Activated CD4-positive, alpha-beta T cell treated with anti-CD3 and anti-CD28 coated beads for 4 hours (primary cell): ENCODE measurements around the gene GPC5.
"Not testable (repeated sequence)": the region's sequence is repeated elsewhere in the genome, so short reads cannot be mapped to it uniquely, and the experiment has no call there.

ENCODE experiments used
- DNase-seq, 2 donors: peaks; one replicate each; pipeline ENCODE4 v3.0.0-alpha.2; 2020

Gene GPC5

DNA sequence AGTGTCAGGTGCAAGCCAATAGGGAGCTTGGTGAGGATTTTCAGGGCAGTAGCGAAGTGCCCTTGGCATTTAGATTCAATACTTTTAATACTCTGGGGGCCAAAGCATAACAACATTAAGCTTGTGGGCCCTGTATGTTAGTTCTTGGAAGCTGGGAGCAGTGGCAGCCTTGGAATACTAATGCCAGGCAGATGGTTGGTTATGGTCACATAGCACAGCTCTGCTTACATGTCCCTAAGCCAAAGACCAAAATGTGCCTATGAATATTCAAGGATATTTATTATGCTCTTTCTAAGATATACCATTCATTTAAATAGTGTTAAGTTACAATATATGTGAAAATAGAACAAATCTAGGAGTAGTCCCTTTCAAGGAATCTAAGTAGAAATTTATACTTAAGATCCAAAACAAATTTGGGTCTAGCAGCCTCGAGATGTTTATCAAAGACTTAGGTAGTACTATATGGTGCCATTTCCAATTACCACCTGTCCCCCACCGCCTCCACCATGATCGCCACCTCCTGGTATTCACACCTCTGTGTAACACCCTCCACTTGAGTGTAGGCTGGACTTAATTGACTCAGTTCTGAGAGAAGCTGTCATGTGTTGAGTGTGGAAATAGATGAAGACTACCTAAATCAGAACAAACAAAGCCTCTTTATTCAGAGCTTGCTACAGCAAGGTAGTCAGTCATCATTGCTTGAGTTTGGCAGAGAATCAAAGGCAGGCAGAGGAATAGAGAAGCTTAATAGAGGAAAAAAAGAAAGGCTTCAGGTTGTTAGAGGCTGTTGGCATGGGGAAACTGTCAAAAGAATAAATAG, 261.0 kb downstream of the GPC5 start:
- DNase-seq: no peak

GRCh38 chr13:91660076-91660415, 261.6 kb downstream of the GPC5 start:
- no peak for DNase-seq

DNA sequence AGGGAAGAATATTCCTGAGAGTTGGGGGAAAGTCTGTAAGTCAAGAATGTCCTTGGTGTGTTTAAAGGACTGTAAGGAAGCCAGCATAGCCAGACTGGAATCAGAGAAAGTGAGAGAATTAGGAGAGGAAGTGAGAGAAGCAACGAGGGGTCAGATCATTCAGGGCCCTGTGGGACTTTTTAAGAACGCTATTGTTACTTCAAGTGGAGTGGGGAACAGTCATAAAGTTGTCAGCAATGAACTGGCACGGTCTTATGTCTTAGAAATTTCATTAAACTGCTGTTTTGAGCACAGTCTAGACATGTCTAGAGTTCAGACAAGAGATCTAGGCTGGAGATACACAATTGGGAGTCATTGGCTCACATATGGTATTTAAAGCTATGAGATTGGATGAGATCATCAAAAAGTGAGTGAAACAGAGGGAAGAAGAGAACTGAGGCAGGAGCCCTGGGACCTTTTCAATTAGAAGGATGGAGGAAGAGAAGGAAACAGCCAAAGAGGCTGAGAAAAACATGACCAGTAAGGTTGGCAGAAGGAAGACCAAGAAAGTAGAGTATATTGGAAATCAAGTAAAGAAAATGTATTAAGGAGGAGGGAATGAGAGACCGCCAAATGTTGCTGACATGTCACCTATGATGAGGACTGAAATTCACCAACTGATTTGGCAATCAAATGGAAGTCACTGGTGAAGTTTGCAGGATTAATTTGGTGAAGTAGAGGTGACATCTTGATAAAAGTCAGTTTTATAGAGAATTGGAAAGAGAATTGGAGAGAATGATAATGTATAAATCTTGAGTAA, 263.5 kb downstream of the GPC5 start:
- DNase-seq: no peak

DNA sequence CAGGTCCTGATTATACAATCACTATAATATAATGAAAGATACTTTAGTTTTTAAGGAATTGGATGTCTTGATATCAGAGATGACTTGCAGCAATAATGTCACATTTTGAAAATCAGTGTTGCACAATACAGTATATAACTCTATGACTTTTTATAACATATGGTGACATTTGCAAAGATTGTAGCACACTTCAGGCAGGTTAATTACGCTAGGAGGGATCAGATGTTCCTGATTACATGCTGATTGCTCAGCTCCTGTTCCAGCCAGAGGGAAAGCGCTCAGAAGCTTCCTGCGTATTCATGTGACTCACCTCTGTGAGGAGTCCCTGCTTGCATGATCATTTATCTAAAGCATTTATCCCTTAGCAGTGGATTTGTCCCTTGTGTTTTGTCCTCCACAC, 265.6 kb downstream of the GPC5 start:
- DNase-seq: no peak

GRCh38 chr13:91667486-91667885, 269.1 kb downstream of the GPC5 start:
- no peak for DNase-seq

DNA sequence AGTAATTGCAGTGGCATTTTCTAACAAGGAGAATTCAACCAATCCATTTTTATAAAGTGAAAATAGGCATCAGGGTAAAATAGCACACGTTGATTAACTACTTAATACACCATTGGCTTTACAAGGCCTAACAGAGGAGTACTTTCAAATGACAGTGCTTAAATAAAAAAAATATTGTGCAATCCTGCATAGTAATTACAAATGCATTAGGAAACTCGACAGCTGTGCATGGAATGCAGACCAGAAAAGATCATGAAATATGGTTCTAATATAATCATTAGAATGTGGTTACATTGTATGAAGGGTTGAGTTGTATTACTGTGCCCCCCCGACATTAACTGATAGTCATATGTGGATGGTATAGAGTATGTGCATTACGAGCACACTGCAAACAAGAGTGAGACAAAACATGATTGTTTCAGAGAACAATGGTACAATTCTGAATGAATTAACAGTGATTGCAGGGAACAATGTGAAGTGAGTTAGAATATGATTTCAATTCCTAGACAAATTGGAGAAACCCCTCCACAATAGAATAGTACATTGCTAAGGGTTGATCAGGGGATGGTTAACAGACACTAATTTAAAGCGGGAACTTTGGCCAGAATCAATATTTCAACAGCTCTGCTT, 270.6 kb downstream of the GPC5 start:
- no peak for DNase-seq

DNA sequence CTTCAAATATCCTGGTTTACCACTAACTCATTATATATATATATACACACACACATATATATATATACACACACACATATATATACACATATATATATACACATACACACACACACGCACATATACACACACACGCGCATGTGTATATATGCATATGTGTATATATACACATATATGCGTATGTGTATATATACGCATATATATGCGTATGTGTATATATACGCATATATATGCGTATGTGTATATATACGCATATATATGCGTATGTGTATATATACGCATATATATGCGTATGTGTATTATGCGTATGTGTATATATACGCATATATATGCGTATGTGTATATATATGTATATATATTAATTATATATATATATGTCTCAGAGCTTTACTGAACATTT, 275.9 kb downstream of the GPC5 start:
- DNase-seq: not testable (repeated sequence)

- no peak for DNase-seq
Measured at GRCh38 chr13:91684746-91685145, 286.3 kb downstream of the GPC5 start.

- DNase-seq: no peak
Measured at GRCh38 chr13:91690944-91691343, 292.5 kb downstream of the GPC5 start.

GRCh38 chr13:91693466-91693865, 295.0 kb downstream of the GPC5 start:
- DNase-seq: no peak

GRCh38 chr13:91698308-91698707, 299.9 kb downstream of the GPC5 start:
- no peak for DNase-seq

- no peak for DNase-seq
Measured at GRCh38 chr13:91698767-91699166, 300.3 kb downstream of the GPC5 start.

GRCh38 chr13:91699863-91700262, 301.4 kb downstream of the GPC5 start:
- DNase-seq: no peak

DNA sequence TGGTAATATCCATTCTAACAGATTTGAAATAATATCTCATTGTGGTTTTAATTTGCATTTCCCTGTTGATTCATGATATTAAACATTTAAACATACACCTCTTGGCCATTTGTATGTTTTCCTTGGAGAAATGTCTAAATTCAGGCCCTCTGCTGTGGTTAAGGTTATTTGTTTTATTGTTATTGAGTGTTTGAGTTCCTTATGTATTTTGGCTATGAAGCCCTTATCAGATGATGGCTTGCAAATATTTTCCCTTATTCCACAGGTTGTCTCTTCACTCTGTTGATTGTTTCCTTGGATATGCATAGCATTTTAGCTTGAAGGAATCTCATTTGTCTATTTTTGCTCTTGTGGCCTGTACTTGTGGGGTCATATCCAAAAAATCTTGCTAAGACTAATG, 303.6 kb downstream of the GPC5 start:
- no peak for DNase-seq

DNA sequence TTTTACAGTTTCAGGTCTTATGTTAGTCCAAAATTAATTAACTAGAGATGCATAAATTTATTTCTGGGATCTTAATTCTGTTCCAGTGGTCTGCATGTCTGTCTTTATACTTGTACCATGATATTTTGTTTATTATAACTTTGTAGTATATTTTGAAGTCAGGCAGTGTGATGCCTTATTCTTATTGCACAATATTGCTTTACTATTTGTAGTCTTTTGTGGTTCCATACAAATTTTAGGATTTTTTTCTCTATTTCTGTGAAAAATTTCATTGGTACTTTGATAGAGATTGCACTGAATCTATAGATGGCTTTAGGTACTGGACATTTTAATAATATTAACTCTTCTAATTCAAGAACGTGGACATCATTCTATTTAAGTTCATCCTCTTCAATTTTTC, 304.0 kb downstream of the GPC5 start:
- no peak for DNase-seq

DNA sequence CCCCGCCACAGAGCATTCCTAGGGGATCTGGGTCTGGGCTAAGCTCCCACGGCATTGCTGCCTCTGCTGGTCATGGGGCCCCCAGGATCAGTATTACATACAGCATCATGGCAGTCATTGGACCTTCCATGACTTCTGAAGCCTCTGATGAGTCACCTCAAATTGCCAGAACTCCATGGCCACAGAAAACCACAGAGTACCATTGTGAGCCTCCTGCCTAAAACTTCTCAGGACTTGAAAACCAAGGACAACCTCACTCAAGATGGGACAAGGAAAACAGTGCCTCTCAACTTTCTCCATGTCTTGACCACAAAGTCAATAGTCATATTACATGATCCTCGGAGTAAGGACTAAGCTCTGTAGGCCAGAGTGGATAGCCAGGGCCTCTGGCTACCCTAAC, 306.0 kb downstream of the GPC5 start:
- DNase-seq: no peak

DNA sequence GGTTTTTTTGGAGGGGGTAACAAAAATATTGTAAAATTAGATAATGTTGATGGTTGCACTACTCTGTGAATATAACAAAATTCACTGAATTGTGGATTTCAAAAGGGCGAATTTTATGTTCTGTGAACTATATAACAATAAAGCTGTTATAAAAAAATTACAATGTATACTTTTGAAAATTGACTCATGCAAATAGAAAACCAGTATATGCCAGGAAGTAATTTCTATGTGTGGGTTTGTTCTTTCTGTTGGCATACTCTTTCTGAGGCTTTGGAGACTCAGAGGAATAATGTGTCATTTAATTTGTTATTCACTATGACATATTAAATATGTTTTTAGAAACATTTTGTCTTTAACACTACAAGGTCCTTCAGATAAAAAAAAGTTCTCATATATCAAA, 310.1 kb downstream of the GPC5 start:
- DNase-seq: no peak

GRCh38 chr13:91709180-91709579, 310.8 kb downstream of the GPC5 start:
- DNase-seq: no peak

GRCh38 chr13:91710733-91711132, 312.3 kb downstream of the GPC5 start:
- DNase-seq: no peak

- no peak for DNase-seq
Measured at GRCh38 chr13:91714855-91715254, 316.4 kb downstream of the GPC5 start.

DNA sequence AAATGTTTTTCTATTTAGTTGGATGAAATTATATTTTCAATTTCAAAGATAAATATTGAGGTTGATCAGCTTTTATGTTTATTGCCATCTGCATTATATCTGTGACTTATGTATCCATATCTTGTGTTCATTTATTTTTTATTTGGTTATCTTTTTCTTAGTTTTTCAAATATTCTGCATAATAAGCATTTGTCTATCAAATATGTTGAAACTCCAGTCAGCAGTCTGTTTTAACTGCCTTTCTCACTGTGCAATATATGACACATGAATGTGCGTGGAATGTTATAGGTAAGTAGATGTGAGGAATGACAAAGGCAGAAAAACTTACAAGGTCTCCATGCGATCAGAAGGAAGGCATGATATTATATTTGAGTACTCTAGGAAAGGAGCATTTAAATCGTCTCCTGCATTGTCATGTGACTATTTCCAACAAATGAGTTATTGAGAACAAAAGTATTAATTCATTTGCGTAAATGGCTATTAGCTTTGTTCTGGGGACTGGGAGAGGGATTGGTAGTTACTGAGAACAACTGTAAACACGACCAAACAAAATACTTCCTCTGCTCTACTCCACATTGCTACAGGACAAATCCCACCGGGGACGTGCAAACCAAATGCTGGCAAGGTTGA, 318.1 kb downstream of the GPC5 start:
- no peak for DNase-seq

DNA sequence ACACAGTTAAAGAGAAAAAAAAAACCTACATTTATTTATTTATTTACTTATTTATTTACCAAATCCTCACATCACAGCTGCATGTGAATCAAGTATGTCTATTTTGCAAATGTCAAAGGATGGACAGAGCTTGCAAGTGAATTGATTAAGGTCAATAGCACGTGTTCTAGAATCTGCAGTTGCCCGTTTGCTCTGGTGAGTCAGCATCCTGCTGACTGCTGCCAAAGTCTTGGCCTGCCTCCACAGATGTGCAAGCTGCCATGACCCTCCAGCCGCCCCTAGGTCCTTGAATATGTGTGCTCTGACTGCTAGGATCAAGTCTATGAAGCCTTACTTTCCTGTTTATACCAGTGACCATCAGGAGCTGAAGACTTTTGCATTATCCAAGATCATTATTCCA, 320.6 kb downstream of the GPC5 start:
- DNase-seq: no peak

- no peak for DNase-seq
Measured at GRCh38 chr13:91721413-91721812, 323.0 kb downstream of the GPC5 start.
